ENCODE measurements around the gene MYO1G. TPM values are rescaled to one million over a fixed set of nuclear protein-coding genes. Genes with fewer than 3 reads are reported as not detected.

MYO1G gene
- total RNA-seq, 1 donor from 2014 or later, result 403 TPM

Other genes with a start within 250 kb of the MYO1G start
- 230 and 234 TPM in 2 replicates for gene ZMIZ2, start 230.2 kb downstream of the MYO1G start, total RNA-seq
- 1,657 and 1,671 TPM in 2 replicates for gene PPIA, start 182.3 kb downstream of the MYO1G start, total RNA-seq
- gene H2AZ2, start 130.9 kb downstream of the MYO1G start, total RNA-seq, result 257 and 263 TPM in 2 replicates
- 31.1 TPM in 2 replicates for gene PURB, start 93.5 kb downstream of the MYO1G start, total RNA-seq
- gene CCM2, start 21.2 kb upstream of the MYO1G start, total RNA-seq, result 117 and 118 TPM in 2 replicates
- 0.05 TPM in 1 of 2 replicates, not detected in the other for gene NACAD, start 110.0 kb upstream of the MYO1G start, total RNA-seq
- gene TBRG4, start 132.7 kb upstream of the MYO1G start, total RNA-seq, result 109 and 113 TPM in 2 replicates
- gene RAMP3, start 178.8 kb upstream of the MYO1G start, total RNA-seq, result not detected in 2 replicates

All from T-helper 1 cell treated with Interleukin-12 subunit alpha and Interleukin-12 subunit beta and Interleukin-4 antibody, amounts not matched to agents 30 ng/mL and 1 ng/mL, for 36 hours (primary cell).